Esophagus muscularis mucosa (tissue), 4 donors: ENCODE data around the gene TRAPPC3. TPM values are rescaled to one million over a fixed set of nuclear protein-coding genes. Genes with fewer than 3 reads are reported as not detected.

ENCODE experiments used
- DNase-seq: peaks from one replicate; pipeline ENCODE4 v3.0.0-alpha.2; 2017; ENCODE audit errors: extremely low spot score
- H3K27ac ChIP-seq, 4 donors: fragments of 200-600 bp; sonication (generic); replicated peaks in 1 of 4; 1 replicate in 3 of 4; 2 replicates in 1 of 4; pipeline ENCODE4 v1.5.1; 2016 to 2019; ENCODE audit warnings: mild to moderate bottlenecking in 1 of 4
- H3K27me3 ChIP-seq, 4 donors: fragments of 200-600 bp; sonication (generic); one replicate each; pipeline versions ENCODE4 v1.5.1 to v1.6.0; 2016 to 2019
- H3K36me3 ChIP-seq, 4 donors: fragments of 200-600 bp; sonication (generic); one replicate each; pipeline ENCODE4 v1.5.1; 2016 to 2019
- H3K4me1 ChIP-seq, 4 donors: fragments of 200-600 bp; sonication (generic); one replicate each; pipeline ENCODE4 v1.5.1; 2016 to 2019
- H3K4me3 ChIP-seq, 4 donors: fragments of 200-600 bp; sonication (generic); 1 replicate in 2 of 4; 2 replicates in 2 of 4; pipeline ENCODE4 v1.5.1; 2016 to 2019; ENCODE audit warnings: mild to moderate bottlenecking in 4 of 4, moderate library complexity in 1 of 4
- H3K9me3 ChIP-seq, 4 donors: fragments of 200-600 bp; sonication (generic); 1 replicate in 3 of 4; 2 replicates in 1 of 4; pipeline ENCODE4 v1.5.1; 2016 to 2019
- CTCF ChIP-seq, 3 experiments: fragments of 200-600 bp in 2 of 3; fragments of 450-650 bp in 1 of 3; sonication (generic) in 2 of 3; IDR thresholded peaks; one replicate each; pipeline ENCODE4 v1.5.1; 2017 to 2019; ENCODE audit warnings: antibody characterized with exemption in 3 of 3, mild to moderate bottlenecking in 2 of 3, moderate library complexity in 1 of 3
- EP300 ChIP-seq: sonication (generic); formaldehyde crosslinking; IDR thresholded peaks from one replicate; pipeline ENCODE4 v1.6.1; 2017; ENCODE audit warnings: antibody characterized with exemption
- POLR2A ChIP-seq: fragments of 450-650 bp; IDR thresholded peaks from one replicate; pipeline ENCODE4 v1.6.1; 2017; ENCODE audit warnings: antibody characterized with exemption, moderate library complexity, mild to moderate bottlenecking, low read depth
- POLR2AphosphoS5 ChIP-seq, 2 donors: sonication (generic); formaldehyde crosslinking; IDR thresholded peaks; one replicate each; pipeline ENCODE4 v1.6.1; 2017; ENCODE audit warnings: antibody characterized with exemption in 2 of 2
- WGBS: methylation state at CpG from one replicate; pipeline ENCODE4 v1.1.5; 2018; 5-methylcytosine and 5-hydroxymethylcytosine counted together
- intact Hi-C: fragments of 100-400 bp; cut with DNase I; formaldehyde crosslinking; loops from one replicate; pipeline ENCODE4 v1.15.1; 2023
- total RNA-seq, 4 donors: library from RNA; depleted of rRNA; stranded (reverse); fragments of >200 nt; gene quantifications; one replicate each; pipeline versions ENCODE4 v1.1.0 to v1.2.1, GENCODE V29; 2016

TRAPPC3 gene
- total RNA-seq, 4 donors from 2014 or later, result 97.9 to 164 (median 122) TPM

GRCh38 chr1:36151134-36151844 is 2.0 kb upstream of the TRAPPC3 start:
- peak overlapping the region; percentile 93 to 98 (median 96) for H3K27ac ChIP-seq
- no peak for DNase-seq
- H3K4me3 ChIP-seq, result peak overlapping the region in 2 of 4 donors; percentile 31 to 87
- H3K4me1 ChIP-seq, result peaks cover 51 to 81% (median 69%) of the 10 kb centered on the region in 4 donors
- peaks cover 0 to 11% (median 0%) of the 10 kb centered on the region in 4 donors for H3K36me3 ChIP-seq
- TF ChIP-seq POLR2A, result no peak
- TF ChIP-seq CTCF (IDR thresholded peaks at IDR 0.05), result no peak
- TF ChIP-seq POLR2AphosphoS5 (IDR thresholded peaks at IDR 0.05), result no peak
- TF ChIP-seq EP300, result no peak
- WGBS, result 0% methylated on average over 1 of the region's 1 CpG
- intact Hi-C loops, result loop anchor here (10.0 kb wide), 1 partner anchor 234 kb away; the partner anchor contains the start of gene STK40
- H3K27me3 ChIP-seq, result no peaks in the 10 kb centered on the region
- no peaks in the 10 kb centered on the region for H3K9me3 ChIP-seq

DNA sequence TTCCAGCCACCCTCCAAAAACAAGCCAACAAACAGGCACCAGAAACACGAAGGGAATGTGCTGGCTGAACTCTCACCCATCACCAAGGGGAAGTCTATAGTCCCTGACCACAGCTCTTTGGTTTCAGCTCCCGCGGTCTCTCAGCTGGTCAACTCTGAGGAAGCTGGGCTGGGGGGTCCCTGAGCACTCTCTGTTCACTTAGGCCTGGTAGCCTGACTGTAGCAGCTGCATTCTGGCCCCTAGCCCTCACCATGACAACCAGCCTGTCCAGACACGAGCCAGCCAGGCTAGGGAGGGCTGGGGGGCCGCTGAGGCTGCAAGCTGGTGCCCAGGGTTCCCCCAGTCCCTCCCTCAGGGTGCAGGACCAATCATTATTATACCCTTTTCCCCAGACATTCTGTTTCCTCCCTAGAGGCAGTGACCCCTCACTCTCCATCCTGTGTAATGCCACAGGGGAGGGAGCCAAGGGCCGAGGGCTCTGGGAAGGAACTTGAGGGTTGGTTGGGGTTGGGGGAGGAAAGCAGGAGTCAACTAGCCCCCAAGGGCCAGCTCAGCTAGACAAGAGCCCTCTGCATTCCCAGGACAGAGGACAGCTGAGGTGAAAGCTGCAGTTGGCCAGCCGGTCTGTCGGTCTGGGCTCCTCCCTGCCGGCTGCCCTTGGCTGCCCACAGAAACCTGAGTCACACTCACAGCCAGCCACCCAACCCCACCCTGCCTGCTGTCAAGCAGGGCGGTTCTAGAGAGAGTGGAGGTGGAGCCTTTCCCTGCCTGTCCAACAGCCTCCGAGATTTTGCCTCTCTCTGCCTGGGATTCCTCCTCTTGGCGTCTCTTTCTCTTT is 1.2 kb upstream of the TRAPPC3 start:
- TF ChIP-seq POLR2AphosphoS5 (IDR thresholded peaks at IDR 0.05) (peak; percentile 88 to 93), POLR2A (no peak)
- H3K9me3 ChIP-seq, result no peaks in the 10 kb centered on the region
- peak overlapping the region; percentile 29 to 87 (median 36) for H3K4me3 ChIP-seq
- H3K36me3 ChIP-seq, result peaks cover 0 to 11% (median 0%) of the 10 kb centered on the region in 4 donors
- peak; percentile 98 for DNase-seq
- H3K27me3 ChIP-seq, result no peaks in the 10 kb centered on the region
- peak overlapping the region; percentile 93 to 98 (median 96) for H3K27ac ChIP-seq
- H3K4me1 ChIP-seq, result peaks cover 51 to 81% (median 70%) of the 10 kb centered on the region in 4 donors
- 13% methylated on average over 9 of the region's 12 CpGs for WGBS
- intact Hi-C loops, result loop anchor here (10.0 kb wide), 1 partner anchor 234 kb away; the partner anchor contains the start of gene STK40

GRCh38 chr1:36149973-36150295 is 648 bp upstream of the TRAPPC3 start:
- peak overlapping the region; percentile 93 to 98 (median 96) for H3K27ac ChIP-seq
- WGBS, result 25% methylated on average over 6 of the region's 6 CpGs
- H3K27me3 ChIP-seq, result no peaks in the 10 kb centered on the region
- no peaks in the 10 kb centered on the region for H3K9me3 ChIP-seq
- peak overlapping the region; percentile 71 to 87 (median 84) for H3K4me3 ChIP-seq
- no peak for DNase-seq
- H3K36me3 ChIP-seq, result peaks cover 0 to 11% (median 0%) of the 10 kb centered on the region in 4 donors
- peaks cover 46 to 76% (median 67%) of the 10 kb centered on the region in 4 donors for H3K4me1 ChIP-seq
- TF ChIP-seq POLR2AphosphoS5 (IDR thresholded peaks at IDR 0.05), result no peak
- no peak for TF ChIP-seq EP300
- no peak for TF ChIP-seq POLR2A
- no peak for TF ChIP-seq CTCF (IDR thresholded peaks at IDR 0.05)
- intact Hi-C loops, result loop anchor here (2.0 to 10.0 kb wide), 3 partner anchors 39 to 235 kb away; partner anchors contain the start of gene STK40

DNA sequence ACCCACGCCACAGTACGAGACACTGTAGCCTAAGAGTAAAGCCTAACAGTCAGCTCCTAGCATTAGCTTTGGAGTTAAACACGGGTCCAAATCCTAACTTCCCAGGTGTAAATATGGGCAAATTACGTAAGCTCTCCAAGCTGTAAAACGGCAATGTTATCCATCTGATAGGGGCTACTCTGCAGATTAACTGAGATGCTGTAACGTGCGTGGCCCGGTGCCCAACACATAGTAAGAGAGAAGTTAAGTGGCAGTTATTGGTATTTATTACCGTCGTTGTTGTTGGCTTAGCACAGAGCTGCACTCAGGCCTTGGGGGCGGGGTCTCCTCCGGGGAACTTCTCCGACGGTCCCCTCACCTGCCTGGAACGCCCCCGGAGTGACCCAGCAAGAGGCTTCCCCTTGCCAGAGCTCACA is 457 bp downstream of the TRAPPC3 start:
- Histone ChIP-seq H3K27me3 (no peaks in the 10 kb centered on the region), H3K36me3 (peaks cover 0 to 11% (median 0%) of the 10 kb centered on the region in 4 donors), H3K9me3 (no peaks in the 10 kb centered on the region), H3K27ac (peak overlapping the region; percentile 93 to 98 (median 96)), H3K4me3 (peak overlapping the region; percentile 71 to 87 (median 84)), H3K4me1 (peaks cover 42 to 65% (median 60%) of the 10 kb centered on the region in 4 donors)
- DNase-seq, result no peak
- 2% methylated on average over 14 of the region's 16 CpGs for WGBS
- intact Hi-C loops, result loop anchor here (2.0 to 5.0 kb wide), 2 partner anchors 40 to 138 kb away; no protein-coding TSS in a partner anchor
- TF ChIP-seq POLR2AphosphoS5 (IDR thresholded peaks at IDR 0.05), result no peak

GRCh38 chr1:36144413-36144812 is 4.9 kb downstream of the TRAPPC3 start:
- H3K4me1 ChIP-seq, result peaks cover 27 to 61% (median 57%) of the 10 kb centered on the region in 4 donors
- 88% methylated on average over 2 of the region's 2 CpGs for WGBS
- intact Hi-C loops, result no loop called here
- H3K27ac ChIP-seq, result no peak overlapping the region
- H3K9me3 ChIP-seq, result no peaks in the 10 kb centered on the region
- no peaks in the 10 kb centered on the region for H3K27me3 ChIP-seq
- TF ChIP-seq CTCF (IDR thresholded peaks at IDR 0.05), result no peak
- no peak for TF ChIP-seq POLR2A
- TF ChIP-seq POLR2AphosphoS5 (IDR thresholded peaks at IDR 0.05), result no peak
- H3K4me3 ChIP-seq, result no peak overlapping the region
- no peak for DNase-seq
- H3K36me3 ChIP-seq, result peaks cover 0 to 19% (median 8%) of the 10 kb centered on the region in 4 donors
